ENCODE data around the gene LRIT1.

Gene LRIT1

DNA sequence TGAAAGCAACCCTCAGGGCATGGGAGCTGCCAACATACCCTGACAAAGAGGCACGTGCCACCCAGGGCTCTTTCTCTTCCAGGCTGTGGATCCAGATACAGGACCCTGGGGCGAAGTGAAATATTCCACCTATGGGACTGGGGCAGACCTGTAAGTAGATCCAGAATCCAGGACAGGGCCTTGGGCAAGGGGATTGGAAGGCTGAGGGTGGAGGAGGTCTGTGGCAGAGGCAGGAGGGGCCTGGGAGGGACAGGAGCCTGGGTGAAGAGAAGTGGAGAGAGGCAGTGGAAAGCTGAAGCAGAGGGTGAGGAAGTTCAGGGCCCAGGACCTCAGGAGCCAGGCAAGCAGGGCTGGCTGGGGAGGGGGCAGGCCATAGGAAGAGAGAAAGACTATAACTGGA lies 29.8 kb downstream of the LRIT1 start:
- DNase-seq = no peak

DNA sequence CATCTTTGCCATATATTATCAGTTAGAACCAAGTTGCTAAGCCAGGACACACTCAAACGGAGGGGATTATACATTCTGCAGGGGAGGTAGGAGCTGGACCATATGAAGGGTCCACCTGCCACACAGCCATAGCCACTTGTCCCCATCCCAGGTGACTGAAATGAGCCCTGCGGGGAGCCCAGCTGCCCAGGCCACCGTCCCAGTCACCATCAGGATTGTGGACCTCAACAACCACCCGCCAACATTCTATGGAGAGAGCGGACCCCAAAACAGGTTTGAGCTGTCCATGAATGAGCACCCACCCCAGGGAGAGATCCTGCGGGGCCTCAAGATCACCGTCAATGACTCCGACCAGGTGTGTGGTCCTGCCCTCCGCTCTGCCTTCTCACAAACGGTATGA lies 33.3 kb downstream of the LRIT1 start:
- no peak for DNase-seq

DNA sequence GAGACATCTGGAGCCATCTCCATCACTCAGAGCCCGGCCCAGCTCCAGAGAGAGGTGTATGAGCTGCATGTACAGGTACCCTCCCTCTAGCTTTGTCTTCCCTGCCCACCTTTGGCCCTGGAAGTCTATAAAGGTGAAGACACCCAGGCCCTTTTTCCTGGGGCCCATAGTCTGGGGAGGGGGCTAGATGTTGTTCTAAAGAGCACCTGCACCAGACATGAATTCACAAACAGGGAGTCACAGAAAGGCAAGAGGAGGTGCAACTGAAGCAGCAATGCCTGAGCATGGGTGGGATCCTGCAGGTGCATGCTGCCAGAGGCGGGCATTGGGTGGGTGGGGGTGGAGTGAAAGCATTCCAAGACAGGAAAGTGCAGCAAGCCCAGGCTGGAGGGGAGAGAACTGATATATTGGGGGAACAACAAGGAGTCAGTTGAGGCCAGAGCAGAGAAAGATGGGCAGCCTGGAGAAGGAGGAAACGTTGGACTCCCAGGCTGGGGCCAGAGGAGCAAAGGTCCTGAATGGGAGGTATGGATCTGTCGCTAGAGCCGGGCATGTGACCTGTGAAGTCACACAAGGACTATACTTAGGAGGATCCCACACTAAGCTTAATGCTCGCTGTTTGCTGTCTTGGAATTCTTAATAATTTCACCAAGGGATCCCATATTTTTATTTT lies 35.4 kb downstream of the LRIT1 start:
- DNase-seq = no peak

DNA sequence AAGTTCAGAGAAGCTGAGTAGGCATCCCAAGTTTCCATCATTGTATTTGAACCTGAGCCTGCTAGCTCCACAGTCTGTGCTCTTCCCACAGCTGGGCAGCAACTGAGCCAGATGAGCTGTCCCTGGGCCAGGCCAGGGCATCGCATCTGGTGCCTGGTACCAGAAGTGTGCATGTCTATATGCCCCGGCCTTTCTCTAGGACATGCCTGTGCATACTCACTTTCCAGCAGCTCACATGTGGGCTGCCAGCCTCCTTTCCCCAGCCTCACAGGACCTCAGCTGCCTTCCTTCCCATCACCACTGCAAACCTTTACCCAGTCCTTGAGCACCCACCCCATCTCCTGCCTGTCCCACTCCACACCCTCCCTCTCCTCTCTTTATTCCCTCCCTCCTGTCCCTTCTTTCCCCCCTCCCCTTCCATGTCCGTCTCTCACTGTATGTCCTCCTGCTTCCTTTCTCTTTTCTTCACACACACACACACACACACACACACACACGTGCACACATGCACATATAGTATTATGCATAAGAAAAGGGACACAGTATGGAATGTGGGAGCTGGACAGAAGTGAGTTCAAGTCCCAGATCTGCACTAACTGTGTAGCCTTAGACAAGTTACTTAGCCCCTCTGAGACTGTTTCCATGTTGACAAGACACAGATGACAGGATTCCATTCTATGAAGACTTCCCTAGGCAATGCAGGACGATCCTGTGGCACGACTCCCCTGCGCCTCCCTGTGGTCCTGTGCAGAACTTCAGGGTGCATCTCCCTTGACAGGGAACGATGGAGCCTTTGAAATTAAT lies 36.1 kb downstream of the LRIT1 start:
- peak; percentile 24 for DNase-seq

DNA sequence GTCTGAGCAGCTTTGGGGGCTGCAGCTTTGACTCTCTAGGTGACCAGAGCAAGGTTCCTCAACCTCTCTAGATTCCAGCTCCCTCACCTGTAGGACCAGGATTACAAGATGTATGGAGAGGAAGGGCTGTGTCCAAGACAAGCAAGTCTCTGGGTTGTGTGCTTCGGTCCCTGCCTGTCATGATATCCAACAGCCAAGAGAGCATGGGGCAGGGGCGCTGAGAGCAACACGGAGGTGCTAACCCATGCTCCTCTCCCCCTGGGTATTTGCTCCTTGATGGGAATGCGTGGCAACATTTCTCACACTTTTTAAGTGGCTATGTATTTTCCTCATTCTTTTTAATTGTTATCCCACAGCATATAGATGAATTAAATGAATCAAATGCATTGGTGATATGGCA lies 36.7 kb downstream of the LRIT1 start:
- no peak for DNase-seq

DNA sequence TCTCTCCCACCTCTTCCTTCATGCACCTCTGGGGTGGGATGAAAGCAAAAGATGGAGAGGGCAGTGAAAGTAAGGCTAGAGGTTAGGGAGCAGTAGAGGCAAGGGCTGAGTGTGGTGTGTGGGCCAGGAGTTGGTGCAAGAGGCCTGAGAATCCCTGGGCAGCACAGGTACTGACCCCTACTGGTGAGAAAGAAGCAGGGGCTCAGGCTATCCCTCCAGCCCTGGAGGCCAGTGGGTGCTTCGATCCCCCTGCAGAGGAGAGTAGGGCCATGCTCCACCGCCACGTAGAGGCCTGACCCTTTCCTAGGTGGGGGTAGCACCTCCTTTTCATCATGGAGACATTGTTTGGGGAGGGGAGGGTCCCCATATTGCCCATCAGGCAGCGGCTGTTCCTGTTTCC lies 37.2 kb downstream of the LRIT1 start:
- no peak for DNase-seq

DNA sequence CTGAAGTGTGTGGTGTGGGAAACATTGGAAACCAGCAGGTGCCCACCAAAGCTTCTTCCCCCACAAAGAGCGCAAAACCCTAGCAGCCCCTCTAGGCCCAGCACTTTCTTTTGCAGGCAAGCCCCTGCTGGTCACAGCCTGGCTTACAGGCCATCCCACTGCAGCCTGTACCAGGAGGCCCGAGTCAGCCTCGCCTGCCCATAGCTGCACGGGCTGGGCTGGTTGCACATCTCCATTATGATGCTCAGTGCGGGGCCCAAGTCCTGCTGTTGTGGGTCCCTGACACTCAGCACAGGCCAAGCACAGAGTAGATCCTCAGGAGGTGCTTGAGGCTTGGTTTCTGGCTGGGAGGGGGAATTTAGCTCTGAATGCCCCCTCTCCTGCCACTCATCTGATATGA lies 39.0 kb downstream of the LRIT1 start:
- DNase-seq = no peak

DNA sequence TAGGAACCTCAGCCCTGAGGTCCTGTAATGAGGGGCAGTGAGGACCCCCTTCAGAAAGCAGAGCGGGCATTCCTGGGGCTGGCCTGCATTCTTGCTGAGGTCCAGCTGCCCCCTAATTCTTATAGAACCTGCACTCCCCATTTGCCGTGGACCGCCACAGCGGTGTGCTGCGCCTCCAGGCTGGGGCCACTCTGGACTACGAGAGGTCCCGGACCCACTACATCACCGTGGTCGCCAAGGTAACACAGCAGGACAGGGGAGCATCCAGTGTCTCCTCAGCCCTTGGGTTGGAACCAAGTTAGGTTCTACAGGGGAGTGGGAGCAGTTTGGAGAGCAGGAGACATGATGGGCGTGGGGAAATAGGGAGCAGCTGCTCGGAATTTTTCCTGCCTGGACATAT lies 39.7 kb downstream of the LRIT1 start:
- DNase-seq = no peak

DNA sequence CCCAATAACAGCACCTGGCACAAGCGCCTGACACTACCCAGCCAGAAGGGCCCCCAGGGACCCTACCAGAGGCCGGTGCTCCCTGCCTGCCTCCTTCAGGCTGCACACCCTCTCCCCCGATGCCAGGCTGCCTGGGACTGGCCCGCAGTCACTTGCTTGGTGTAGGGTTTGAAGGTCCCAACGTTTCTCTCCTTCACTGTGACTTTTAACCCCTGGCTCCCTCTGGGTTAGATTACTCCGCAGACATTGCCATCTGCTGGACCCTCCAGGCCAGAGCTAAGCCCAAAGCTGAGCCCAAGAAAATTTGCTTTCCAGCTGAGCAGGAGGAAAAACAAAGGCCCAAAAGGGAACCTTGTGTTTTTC lies 40.1 kb downstream of the LRIT1 start:
- no peak for DNase-seq

DNA sequence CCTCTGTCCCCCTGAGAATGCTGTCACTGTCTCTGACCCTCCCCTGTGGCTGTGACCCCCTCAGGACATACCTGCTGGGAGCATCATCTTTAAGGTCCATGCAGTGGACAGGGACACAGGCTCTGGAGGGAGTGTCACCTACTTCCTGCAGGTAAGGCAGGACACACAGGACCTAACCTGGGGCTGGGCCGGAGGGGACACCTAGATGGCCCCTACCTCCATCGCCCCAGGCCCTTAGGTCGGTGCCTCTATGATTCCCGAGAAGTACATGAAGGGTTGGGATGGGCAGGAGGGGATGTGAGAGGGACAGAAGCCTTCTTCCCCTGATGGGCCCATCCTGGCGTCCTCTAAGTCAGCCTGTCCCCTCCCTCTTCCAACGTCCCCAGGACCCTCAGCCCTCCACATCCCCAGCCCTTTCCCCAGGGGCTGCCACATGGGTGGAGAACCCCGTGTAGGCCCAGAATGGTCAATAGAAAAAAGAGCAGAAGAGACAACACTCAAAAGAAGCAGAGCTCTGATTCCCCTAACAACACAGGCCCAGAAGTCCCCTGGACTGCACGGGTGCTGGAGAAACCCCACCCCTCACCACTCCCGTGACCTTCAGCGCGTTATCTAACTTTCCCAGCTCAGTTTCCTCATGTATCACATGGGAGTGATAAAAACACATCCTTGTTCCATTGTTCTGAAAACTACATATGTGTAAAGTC lies 40.7 kb downstream of the LRIT1 start:
- DNase-seq = no peak

DNA sequence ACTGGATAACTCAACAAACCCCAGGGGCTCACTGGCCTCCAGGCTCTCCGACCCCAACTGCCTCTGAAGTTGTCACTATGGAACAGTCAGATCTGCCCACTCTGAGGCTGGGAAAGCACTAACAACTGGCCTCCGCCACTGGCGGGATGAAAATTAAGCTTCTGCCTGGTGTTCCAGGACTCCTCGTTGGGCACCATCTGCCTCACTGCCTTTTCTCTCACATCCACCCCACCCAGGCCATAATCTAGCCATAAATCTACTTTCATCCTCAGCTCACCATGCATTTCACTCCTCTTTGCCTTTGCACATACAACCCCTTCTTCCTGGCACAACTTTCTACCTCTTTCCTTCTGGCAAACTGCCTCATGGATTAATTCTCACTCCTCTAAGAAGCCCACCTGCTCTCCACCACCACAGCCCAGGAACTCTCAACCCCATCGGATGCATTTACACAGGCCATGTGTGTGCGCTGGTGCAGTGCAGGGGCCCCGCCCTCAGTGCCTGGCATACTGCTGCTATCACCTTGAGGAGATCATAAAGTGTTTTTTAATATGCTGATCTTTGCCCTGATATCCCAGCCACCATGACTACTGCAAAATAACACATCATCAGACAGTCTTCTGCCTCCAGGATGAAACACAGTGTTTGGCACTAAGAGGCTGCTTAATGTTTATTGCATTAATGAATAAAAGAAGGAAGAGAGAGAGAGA lies 43.0 kb downstream of the LRIT1 start:
- DNase-seq = peak; percentile 13

DNA sequence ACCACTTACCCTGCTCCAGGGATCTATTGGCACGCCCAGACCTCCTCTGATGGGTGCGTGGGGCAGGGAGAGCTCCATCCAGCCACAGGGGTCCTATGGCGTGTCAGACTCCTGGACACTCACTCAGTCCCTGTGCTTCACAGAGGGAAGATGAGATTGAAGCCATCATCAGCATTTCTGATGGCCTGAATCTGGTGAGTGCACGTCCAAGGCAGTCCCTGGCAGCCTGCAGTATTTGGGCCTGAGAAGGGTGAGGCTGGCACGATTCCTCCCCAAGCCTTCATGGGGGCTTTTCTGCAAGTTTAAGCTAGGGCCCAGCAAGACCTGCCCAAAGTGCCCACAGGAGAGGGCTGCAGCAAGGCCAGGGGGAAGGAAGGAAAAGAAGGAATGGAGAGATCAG lies 43.7 kb downstream of the LRIT1 start:
- no peak for DNase-seq

DNA sequence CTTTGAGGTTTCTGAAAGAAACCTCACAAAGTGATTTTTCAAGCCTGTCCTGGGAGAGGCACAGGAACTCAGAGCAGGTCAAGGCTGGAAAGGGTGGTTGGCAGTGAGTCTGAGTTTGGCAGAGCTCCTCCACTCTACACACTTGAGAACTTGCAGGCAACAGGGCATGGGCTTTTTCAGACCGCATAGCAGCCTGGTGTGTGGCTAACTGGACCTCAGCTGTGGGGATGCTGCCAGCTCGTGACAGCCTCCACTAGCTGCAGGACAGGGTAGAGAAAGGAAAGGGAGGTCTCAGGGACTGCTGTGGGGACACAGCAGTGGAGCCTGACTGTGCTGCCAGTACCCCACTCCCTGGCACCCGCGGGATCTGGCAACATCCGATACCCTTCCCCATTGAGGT lies 44.4 kb downstream of the LRIT1 start:
- no peak for DNase-seq

DNA sequence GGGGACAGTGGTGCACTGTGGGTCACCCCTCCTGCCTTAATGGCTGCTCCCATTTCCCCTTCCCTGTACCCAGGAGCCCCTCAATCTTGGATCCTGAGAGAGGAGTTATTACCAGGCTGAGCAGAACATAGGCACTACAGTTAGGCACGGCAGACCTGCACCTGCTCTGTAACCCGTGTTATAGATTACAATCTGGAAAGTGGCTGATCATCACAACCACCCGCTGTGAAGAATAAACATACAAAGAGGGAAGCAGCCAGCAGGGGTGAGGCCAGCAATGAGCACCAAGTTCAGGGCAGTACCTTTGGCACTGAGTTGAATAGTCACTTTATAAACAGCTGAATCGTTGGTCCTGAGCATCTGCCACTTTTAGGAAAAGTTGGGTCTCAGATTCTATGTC lies 45.3 kb downstream of the LRIT1 start:
- peak; percentile 26 for DNase-seq

DNA sequence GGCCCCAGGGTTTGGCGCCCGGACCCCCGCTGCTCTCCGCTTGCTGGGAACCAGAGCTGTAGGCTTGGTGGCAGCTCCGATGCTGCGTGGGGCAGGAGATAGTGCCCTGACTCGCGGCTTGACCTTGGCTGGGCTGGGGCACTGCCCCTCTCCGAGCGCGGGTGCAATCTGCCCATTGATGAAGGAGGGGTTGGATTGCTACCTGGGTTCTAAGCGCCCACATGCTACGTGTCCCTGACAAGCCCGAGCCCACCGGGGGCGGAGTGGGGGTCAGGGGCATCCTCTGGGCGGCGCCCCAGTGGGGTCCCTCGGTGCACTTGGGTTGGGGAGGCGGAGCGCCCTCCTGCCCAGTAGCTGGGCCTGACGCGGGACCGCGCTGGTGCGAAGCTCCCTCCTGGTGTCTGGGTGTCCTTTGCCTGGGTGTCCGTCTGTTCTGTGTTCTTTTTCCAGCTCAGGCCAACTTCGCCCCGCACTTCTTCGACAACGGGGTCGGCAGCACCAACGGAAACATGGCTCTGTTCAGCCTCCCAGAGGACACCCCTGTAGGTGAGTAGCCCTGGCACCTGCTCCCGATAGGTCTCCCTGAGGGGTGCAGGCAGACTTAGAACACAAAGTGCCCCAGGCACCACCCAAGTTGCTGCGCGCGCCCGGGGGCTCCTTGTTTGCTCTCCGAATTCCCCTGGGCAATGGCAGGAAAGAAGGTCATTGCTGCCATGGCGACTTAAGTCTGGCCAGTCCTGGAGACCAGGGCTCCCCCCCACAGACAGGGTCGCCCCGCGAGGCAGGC lies 46.1 kb downstream of the LRIT1 start:
- no peak for DNase-seq

DNA sequence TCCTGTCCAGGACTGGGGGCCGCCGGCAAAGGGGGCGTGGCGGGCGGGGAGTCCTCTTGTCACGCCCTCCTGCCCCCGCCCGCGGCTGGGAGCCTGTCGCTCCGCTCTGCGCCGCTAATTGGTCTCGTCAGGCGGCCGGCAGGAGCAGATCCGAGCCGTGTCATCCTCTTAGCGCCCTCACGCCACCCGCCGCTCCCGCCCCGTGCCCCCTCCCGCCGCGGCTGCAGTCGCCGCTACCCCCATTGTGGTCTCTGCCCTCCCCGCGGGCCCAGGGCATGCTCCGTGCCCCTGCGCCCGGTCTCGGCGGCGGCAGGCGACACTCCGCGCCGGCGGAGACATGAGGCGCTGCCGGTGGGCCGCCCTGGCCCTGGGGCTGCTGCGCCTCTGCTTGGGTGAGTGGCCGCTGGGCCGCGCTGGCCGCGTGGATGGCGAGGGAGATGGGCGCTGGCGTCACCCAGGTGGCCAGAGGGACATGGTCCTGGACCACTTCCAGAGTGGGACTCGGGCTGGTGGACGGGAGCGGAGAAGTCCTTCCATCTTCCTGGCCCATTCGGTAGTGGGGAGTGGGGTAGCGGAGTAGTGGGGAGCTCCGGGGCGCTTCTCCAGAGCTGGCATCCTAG lies 46.8 kb downstream of the LRIT1 start, which contains the start of gene CDHR1:
Gene CDHR1, plus strand, starts transcription at position 114 of the 620 bp plus-strand sequence. Its CDS starts 224 bp downstream, at position 338.
- DNase-seq = no peak

DNA sequence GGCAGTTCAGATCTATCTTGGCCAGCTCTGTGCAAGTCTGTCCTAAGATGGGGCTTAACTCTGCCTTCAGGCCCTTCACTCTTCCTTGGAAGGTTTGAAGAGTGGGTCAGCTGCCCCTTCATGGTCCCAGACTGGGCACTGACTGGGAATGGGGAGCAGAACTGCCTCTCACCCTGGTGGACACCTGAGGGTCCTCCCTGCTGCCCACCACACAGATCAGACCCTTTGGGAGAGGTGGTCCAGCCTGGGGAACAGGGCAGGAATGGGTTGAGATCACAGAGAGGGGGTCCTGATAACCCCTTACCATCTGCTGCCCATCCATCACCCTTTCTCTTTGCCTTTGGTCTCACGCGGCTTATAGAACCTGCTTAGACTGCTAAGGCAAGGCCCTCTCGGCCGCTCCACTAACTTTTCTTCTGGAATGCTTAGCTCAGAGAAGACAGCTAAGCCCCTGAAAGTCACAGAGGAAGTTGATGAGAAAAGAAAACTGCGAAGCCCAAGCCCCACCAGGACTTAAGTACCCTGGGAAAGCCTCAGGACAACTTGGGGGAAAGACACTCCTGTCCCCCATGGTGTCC lies 47.4 kb downstream of the LRIT1 start:
- DNase-seq = no peak

DNA sequence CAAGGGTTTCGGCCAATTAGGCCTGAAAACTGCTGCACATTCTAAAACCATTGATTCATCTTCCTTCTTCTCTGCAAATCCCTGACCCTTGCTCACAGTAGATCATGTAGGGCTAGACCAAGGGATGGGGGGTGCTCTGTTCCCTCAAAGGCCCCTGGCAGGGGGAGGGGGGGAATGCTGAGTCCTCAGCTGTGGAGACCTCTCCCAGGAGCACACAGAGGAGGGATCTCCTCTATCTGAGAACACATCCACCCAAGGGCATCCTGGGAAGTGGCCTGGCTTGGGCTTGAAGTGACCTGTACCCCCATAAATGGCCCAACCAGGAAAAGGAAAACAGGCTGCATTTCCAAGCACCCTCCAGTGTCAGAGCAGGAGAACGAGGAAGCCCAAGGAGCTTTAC lies 48.0 kb downstream of the LRIT1 start:
- DNase-seq = no peak

DNA sequence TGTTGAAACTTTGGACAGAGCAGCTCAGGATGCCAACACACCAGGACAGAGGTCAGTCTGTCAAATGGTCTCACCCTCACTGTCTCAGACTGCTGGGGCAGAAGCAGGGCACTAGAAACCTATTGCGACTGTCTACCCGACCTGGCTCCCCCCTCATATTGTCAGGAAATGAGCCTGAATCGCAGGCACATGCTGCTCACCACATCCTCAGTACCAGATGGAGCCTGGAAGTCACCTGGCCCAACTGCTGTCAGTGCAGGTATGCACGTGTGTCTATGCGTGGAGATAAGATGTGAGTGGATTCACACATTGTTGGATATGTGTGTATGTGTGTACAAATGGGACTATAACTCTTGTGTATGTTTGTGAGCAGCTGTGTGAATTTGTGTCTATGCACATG lies 50.2 kb downstream of the LRIT1 start:
- DNase-seq = no peak

DNA sequence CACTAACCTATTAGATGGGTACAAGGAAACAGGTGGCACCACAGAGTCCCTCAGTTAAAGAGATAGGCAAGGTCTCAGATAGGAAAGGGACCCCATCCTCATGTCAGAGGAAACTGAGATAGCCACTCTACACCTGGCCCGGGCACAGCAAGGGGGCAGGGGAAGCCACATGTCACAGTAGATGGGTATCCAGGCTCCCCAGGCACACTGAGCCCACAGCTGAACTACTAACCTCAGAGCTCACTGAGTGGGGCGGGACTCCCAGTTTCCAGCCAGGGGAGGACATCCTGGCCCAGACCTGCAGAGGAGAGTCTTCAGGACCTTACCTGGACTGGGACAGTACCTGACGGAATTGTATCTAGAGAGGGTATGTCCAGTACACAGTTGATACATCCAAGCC lies 50.7 kb downstream of the LRIT1 start:
- DNase-seq = no peak

DNA sequence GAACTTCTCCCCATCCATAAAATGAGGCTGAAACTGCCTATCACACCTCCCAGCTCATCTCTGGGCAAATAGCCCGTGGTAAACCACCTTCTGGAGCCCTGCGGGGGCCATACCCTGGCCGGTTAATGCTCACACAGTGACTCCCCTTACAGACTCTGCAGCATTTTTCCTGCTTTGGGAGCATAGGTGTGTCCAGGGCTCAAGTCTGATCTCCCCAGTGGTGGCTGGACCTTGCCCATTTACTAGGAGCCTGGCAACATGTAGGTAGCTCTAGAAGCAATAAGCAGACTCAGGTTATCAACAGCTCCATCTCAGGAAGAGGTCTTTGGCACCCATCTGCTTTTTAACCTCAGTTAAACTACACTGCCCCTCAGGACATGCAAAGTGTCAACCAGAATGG lies 52.5 kb downstream of the LRIT1 start:
- DNase-seq = no peak
